Measurements from ENCODE around the gene ZCCHC17.

Gene ZCCHC17

DNA sequence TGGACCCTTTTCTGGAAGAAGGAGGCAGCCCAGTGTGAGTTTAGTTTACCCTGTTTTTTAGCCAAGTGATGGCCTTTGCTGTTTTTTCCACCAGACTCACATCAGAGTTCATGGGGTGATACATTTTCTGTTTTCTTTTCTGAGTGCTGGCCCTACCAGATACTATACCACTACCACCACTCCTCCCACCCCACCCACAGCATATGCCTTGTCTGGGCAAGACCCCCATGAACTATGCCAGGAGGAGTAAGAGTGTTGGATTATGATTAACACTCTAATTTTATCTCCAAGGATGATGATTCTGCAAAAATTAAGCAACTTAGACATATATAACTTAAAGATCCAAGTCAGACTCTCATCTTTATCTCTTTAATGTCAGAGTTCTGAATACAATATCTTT is 50.0 kb downstream of the ZCCHC17 start:
- no peak overlapping the region for H3K4ac ChIP-seq (ENCODE audit: low read depth, low read length)
- no peak overlapping the region for H2BK15ac ChIP-seq (replicated peaks; ENCODE audit: low read depth)
- no peak overlapping the region for H3K4me2 ChIP-seq (ENCODE audit: low read length)
- H3K23ac ChIP-seq (ENCODE audit: low read length): no peak overlapping the region
- H2BK5ac ChIP-seq (ENCODE audit: low read length): no peak overlapping the region
- no peak overlapping the region for H3K18ac ChIP-seq (ENCODE audit: low read length)
- DNase-seq: no peak
- H3K4me1 ChIP-seq (ENCODE audit: control insufficient read depth, low read depth, low read length): no peaks in the 10 kb centered on the region
- H3K27ac ChIP-seq (ENCODE audit: low read depth, low read length): no peak overlapping the region
- H3K4me3 ChIP-seq (ENCODE audit: low read length): no peak overlapping the region
- no peaks in the 10 kb centered on the region for H3K79me2 ChIP-seq (ENCODE audit: control insufficient read depth, insufficient read depth, low read length)
- no peak overlapping the region for H3K9ac ChIP-seq (ENCODE audit: low read length)
- no peaks in the 10 kb centered on the region for H3K79me1 ChIP-seq (ENCODE audit: low read length)
- H3K27me3 ChIP-seq (ENCODE audit: insufficient read depth, low read length, poor library complexity): no peaks in the 10 kb centered on the region
- H2BK120ac ChIP-seq (ENCODE audit: low read depth, low read length): no peak overlapping the region
- no peaks in the 10 kb centered on the region for H3K36me3 ChIP-seq (ENCODE audit: control insufficient read depth, insufficient read depth, low read length)
- no peak overlapping the region for H4K5ac ChIP-seq (ENCODE audit: low read length)
- no peak overlapping the region for H4K8ac ChIP-seq (ENCODE audit: low read depth, low read length)
- no peak overlapping the region for H3K56ac ChIP-seq (ENCODE audit: low read length)
- no peak overlapping the region for H2AK5ac ChIP-seq (ENCODE audit: low read length)

DNA sequence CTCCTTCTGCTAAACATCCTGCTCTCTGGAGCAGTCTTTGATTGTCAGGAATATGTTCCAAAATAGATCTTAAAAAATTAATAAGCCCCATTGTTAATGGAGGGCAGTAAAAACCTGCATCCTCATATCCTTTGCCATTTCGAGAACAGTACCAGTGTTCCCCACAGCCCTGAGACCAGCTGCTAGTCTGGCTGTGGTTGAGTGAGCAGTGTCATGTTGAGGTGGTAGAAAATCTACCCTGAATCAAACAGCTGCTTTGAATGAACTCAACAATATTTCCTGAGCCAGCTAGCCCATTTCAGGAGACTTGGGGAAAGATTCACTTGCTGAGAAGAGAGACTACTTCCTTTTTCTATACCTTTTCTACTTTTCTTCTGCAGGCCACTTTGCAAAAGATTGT is 51.6 kb downstream of the ZCCHC17 start:
- H3K4me1 ChIP-seq (ENCODE audit: control insufficient read depth, low read depth, low read length): no peaks in the 10 kb centered on the region
- H3K56ac ChIP-seq (ENCODE audit: low read length): no peak overlapping the region
- no CpG with 5 or more reads among the region's 1 CpG for WGBS (ENCODE audit: extremely low coverage, insufficient coverage, low lambda C conversion rate)
- H3K4me3 ChIP-seq (ENCODE audit: low read length): no peak overlapping the region
- no peak overlapping the region for H3K9ac ChIP-seq (ENCODE audit: low read length)
- no peaks in the 10 kb centered on the region for H3K27me3 ChIP-seq (ENCODE audit: insufficient read depth, low read length, poor library complexity)
- no peak overlapping the region for H4K8ac ChIP-seq (ENCODE audit: low read depth, low read length)
- no peaks in the 10 kb centered on the region for H3K79me2 ChIP-seq (ENCODE audit: control insufficient read depth, insufficient read depth, low read length)
- no peaks in the 10 kb centered on the region for H3K36me3 ChIP-seq (ENCODE audit: control insufficient read depth, insufficient read depth, low read length)
- no peak overlapping the region for H2BK15ac ChIP-seq (replicated peaks; ENCODE audit: low read depth)
- no peak overlapping the region for H2BK120ac ChIP-seq (ENCODE audit: low read depth, low read length)
- no peak overlapping the region for H3K27ac ChIP-seq (ENCODE audit: low read depth, low read length)
- DNase-seq: no peak
- no peak overlapping the region for H2AK5ac ChIP-seq (ENCODE audit: low read length)
- no peak overlapping the region for H3K4me2 ChIP-seq (ENCODE audit: low read length)
- H4K5ac ChIP-seq (ENCODE audit: low read length): no peak overlapping the region
- H3K23ac ChIP-seq (ENCODE audit: low read length): no peak overlapping the region
- H2BK5ac ChIP-seq (ENCODE audit: low read length): no peak overlapping the region
- no peak overlapping the region for H3K18ac ChIP-seq (ENCODE audit: low read length)
- no peak overlapping the region for H3K4ac ChIP-seq (ENCODE audit: low read depth, low read length)
- no peaks in the 10 kb centered on the region for H3K79me1 ChIP-seq (ENCODE audit: low read length)

DNA sequence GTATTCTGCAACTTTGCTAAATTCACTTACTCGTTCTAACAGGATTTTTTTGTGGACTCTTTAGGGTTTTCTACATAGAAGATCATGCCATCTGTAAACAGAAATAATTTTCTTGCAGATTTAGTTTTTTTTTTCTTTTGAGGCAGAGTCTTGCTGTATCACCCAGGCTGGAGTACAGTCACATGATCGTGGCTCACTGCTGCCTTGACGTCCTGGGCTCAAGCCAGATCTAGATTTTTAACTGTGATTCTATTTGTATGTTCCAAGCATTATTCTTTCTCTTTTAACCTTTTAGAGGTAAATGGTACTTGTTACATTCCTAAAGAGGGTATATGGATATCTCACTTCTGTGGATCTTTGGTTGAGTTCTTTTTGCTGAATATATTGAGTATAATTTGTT is 57.5 kb downstream of the ZCCHC17 start:
- H3K4me2 ChIP-seq (ENCODE audit: low read length): no peak overlapping the region
- H3K36me3 ChIP-seq (ENCODE audit: control insufficient read depth, insufficient read depth, low read length): no peaks in the 10 kb centered on the region
- H2BK15ac ChIP-seq (replicated peaks; ENCODE audit: low read depth): no peak overlapping the region
- no peak overlapping the region for H3K9ac ChIP-seq (ENCODE audit: low read length)
- DNase-seq: no peak
- H4K5ac ChIP-seq (ENCODE audit: low read length): no peak overlapping the region
- H2BK120ac ChIP-seq (ENCODE audit: low read depth, low read length): no peak overlapping the region
- no peaks in the 10 kb centered on the region for H3K79me1 ChIP-seq (ENCODE audit: low read length)
- WGBS (ENCODE audit: extremely low coverage, insufficient coverage, low lambda C conversion rate): no CpG with 5 or more reads among the region's 3 CpGs
- H3K79me2 ChIP-seq (ENCODE audit: control insufficient read depth, insufficient read depth, low read length): no peaks in the 10 kb centered on the region
- no peak overlapping the region for H3K27ac ChIP-seq (ENCODE audit: low read depth, low read length)
- H2BK5ac ChIP-seq (ENCODE audit: low read length): no peak overlapping the region
- H3K27me3 ChIP-seq (ENCODE audit: insufficient read depth, low read length, poor library complexity): no peaks in the 10 kb centered on the region
- no peak overlapping the region for H3K23ac ChIP-seq (ENCODE audit: low read length)
- H2AK5ac ChIP-seq (ENCODE audit: low read length): no peak overlapping the region
- H3K18ac ChIP-seq (ENCODE audit: low read length): no peak overlapping the region
- H3K56ac ChIP-seq (ENCODE audit: low read length): no peak overlapping the region
- H3K4ac ChIP-seq (ENCODE audit: low read depth, low read length): no peak overlapping the region
- no peaks in the 10 kb centered on the region for H3K4me1 ChIP-seq (ENCODE audit: control insufficient read depth, low read depth, low read length)
- H4K8ac ChIP-seq (ENCODE audit: low read depth, low read length): no peak overlapping the region
- H3K4me3 ChIP-seq (ENCODE audit: low read length): no peak overlapping the region

DNA sequence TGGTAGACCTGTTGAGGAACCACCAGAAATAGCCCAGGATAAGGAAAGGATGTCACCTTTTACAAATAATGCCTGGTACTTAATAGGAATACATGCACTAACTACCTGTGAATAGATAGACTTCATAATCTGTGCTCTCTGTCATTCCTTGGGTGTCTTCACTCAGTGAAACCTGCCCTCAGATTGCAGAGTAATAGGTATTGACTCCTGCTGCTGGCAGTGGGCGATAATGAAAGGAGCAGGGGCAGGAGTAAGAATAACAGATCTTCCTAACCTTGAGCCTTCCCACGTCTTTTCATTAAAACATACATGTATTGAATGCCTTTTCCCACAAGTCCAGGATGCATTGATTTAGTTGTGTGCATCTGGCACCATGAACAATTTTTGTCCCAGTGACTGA is 59.6 kb downstream of the ZCCHC17 start:
- Histone ChIP-seq H2BK120ac (ENCODE audit: low read depth, low read length) (no peak overlapping the region), H2AK5ac (ENCODE audit: low read length) (no peak overlapping the region), H3K36me3 (ENCODE audit: control insufficient read depth, insufficient read depth, low read length) (no peaks in the 10 kb centered on the region), H3K4ac (ENCODE audit: low read depth, low read length) (no peak overlapping the region), H4K5ac (ENCODE audit: low read length) (no peak overlapping the region), H2BK5ac (ENCODE audit: low read length) (no peak overlapping the region), H3K9ac (ENCODE audit: low read length) (no peak overlapping the region), H2BK15ac (replicated peaks; ENCODE audit: low read depth) (no peak overlapping the region), H3K27me3 (ENCODE audit: insufficient read depth, low read length, poor library complexity) (no peaks in the 10 kb centered on the region), H3K4me3 (ENCODE audit: low read length) (no peak overlapping the region), H3K4me2 (ENCODE audit: low read length) (no peak overlapping the region), H4K8ac (ENCODE audit: low read depth, low read length) (no peak overlapping the region), H3K23ac (ENCODE audit: low read length) (no peak overlapping the region), H3K79me1 (ENCODE audit: low read length) (no peaks in the 10 kb centered on the region), H3K79me2 (ENCODE audit: control insufficient read depth, insufficient read depth, low read length) (no peaks in the 10 kb centered on the region), H3K56ac (ENCODE audit: low read length) (no peak overlapping the region), H3K18ac (ENCODE audit: low read length) (no peak overlapping the region), H3K27ac (ENCODE audit: low read depth, low read length) (no peak overlapping the region), H3K4me1 (ENCODE audit: control insufficient read depth, low read depth, low read length) (no peaks in the 10 kb centered on the region)
- WGBS (ENCODE audit: extremely low coverage, insufficient coverage, low lambda C conversion rate): no CpG with 5 or more reads among the region's 2 CpGs
- DNase-seq: no peak

DNA sequence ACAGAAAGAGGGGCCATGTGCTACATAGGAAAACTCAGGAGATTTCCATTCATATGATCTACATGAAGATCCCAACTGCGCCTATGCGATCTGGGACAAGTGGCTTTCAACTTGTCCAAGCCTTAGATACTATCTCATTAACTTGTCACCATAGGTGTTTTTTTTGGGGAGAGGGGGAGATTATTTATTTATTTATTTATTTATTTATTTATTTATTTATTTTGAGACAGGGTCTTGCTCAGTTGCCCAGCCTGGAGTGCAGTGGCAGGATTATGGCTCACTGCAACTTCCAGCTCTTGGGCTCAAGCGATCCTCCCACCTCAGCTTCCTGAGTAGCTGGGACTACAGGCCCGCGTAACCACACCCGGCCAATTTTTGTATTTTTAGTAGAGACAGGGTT is 64.8 kb downstream of the ZCCHC17 start:
- no peak overlapping the region for H3K9ac ChIP-seq (ENCODE audit: low read length)
- H3K79me2 ChIP-seq (ENCODE audit: control insufficient read depth, insufficient read depth, low read length): no peaks in the 10 kb centered on the region
- H3K4me1 ChIP-seq (ENCODE audit: control insufficient read depth, low read depth, low read length): no peaks in the 10 kb centered on the region
- no peaks in the 10 kb centered on the region for H3K79me1 ChIP-seq (ENCODE audit: low read length)
- no peak overlapping the region for H2BK120ac ChIP-seq (ENCODE audit: low read depth, low read length)
- DNase-seq: no peak
- H3K36me3 ChIP-seq (ENCODE audit: control insufficient read depth, insufficient read depth, low read length): peaks cover 7% of the 10 kb centered on the region
- H2BK5ac ChIP-seq (ENCODE audit: low read length): no peak overlapping the region
- H4K8ac ChIP-seq (ENCODE audit: low read depth, low read length): no peak overlapping the region
- H3K4me2 ChIP-seq (ENCODE audit: low read length): no peak overlapping the region
- no peak overlapping the region for H2AK5ac ChIP-seq (ENCODE audit: low read length)
- no peak overlapping the region for H3K27ac ChIP-seq (ENCODE audit: low read depth, low read length)
- WGBS (ENCODE audit: extremely low coverage, insufficient coverage, low lambda C conversion rate): no CpG with 5 or more reads among the region's 6 CpGs
- no peak overlapping the region for H3K4ac ChIP-seq (ENCODE audit: low read depth, low read length)
- no peak overlapping the region for H4K5ac ChIP-seq (ENCODE audit: low read length)
- no peaks in the 10 kb centered on the region for H3K27me3 ChIP-seq (ENCODE audit: insufficient read depth, low read length, poor library complexity)
- H3K23ac ChIP-seq (ENCODE audit: low read length): no peak overlapping the region
- H3K56ac ChIP-seq (ENCODE audit: low read length): no peak overlapping the region
- H3K18ac ChIP-seq (ENCODE audit: low read length): no peak overlapping the region
- no peak overlapping the region for H3K4me3 ChIP-seq (ENCODE audit: low read length)
- no peak overlapping the region for H2BK15ac ChIP-seq (replicated peaks; ENCODE audit: low read depth)

DNA sequence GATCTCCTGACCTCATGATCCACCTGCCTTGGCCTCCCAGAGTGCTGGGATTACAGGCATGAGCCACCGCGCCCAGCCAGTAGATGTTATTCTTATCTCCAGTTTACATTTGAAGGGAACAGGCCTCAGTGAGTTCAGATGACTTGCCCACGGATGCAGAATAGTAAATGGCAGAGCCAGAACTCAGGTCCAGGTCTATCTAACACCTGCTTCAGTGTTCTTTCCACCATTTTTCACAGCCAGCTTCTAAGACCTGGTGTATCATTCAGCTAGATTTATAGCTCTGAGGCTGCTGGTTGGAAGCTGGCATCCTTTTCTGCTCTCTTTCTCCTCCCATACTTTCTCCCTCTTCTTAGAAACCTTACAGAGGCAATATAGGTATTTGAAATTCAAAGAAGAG is 65.2 kb downstream of the ZCCHC17 start:
- Histone ChIP-seq H3K9ac (ENCODE audit: low read length) (no peak overlapping the region), H3K56ac (ENCODE audit: low read length) (no peak overlapping the region), H3K27ac (ENCODE audit: low read depth, low read length) (no peak overlapping the region), H3K79me2 (ENCODE audit: control insufficient read depth, insufficient read depth, low read length) (no peaks in the 10 kb centered on the region), H3K18ac (ENCODE audit: low read length) (no peak overlapping the region), H3K27me3 (ENCODE audit: insufficient read depth, low read length, poor library complexity) (no peaks in the 10 kb centered on the region), H3K23ac (ENCODE audit: low read length) (no peak overlapping the region), H4K8ac (ENCODE audit: low read depth, low read length) (no peak overlapping the region), H2BK15ac (replicated peaks; ENCODE audit: low read depth) (no peak overlapping the region), H2BK120ac (ENCODE audit: low read depth, low read length) (no peak overlapping the region), H3K79me1 (ENCODE audit: low read length) (no peaks in the 10 kb centered on the region), H2AK5ac (ENCODE audit: low read length) (no peak overlapping the region), H3K36me3 (ENCODE audit: control insufficient read depth, insufficient read depth, low read length) (peaks cover 7% of the 10 kb centered on the region), H2BK5ac (ENCODE audit: low read length) (no peak overlapping the region), H3K4me1 (ENCODE audit: control insufficient read depth, low read depth, low read length) (no peaks in the 10 kb centered on the region), H3K4me3 (ENCODE audit: low read length) (no peak overlapping the region), H4K5ac (ENCODE audit: low read length) (no peak overlapping the region), H3K4me2 (ENCODE audit: low read length) (no peak overlapping the region), H3K4ac (ENCODE audit: low read depth, low read length) (no peak overlapping the region)
- WGBS (ENCODE audit: extremely low coverage, insufficient coverage, low lambda C conversion rate): no CpG with 5 or more reads among the region's 3 CpGs
- no peak for DNase-seq
